Melanocyte of skin (primary cell): ENCODE measurements around the gene AGER. TPM values are rescaled to one million over a fixed set of nuclear protein-coding genes. Genes with fewer than 3 reads are reported as not detected.

Source experiments
- small RNA-seq, 2 donors: library from RNA; depleted of rRNA; stranded (forward); fragments of <200 nt; gene quantifications; one replicate each; pipeline ENCODE3, GENCODE V24; 2012
- total RNA-seq, 2 donors: library from RNA; depleted of rRNA; stranded (reverse); fragments of >200 nt; gene quantifications; 2 replicates each; pipeline ENCODE4 v1.2.3, GENCODE V29; 2012

The AGER gene
- under 1 TPM; under 0.01 to 0.69 TPM for total RNA-seq

GRCh38 chr6:32184084-32184640 is at the start of gene AGER:
Gene AGER, minus strand, starts transcription at chr6:32184253. Its CDS starts 31 bp downstream, at chr6:32184222.

GRCh38 chr6:32223258-32224235 is 39.5 kb upstream of the AGER start, which contains the start of gene NOTCH4:
Gene NOTCH4, minus strand, starts transcription at chr6:32224067. Its CDS starts 139 bp downstream, at chr6:32223928.

DNA sequence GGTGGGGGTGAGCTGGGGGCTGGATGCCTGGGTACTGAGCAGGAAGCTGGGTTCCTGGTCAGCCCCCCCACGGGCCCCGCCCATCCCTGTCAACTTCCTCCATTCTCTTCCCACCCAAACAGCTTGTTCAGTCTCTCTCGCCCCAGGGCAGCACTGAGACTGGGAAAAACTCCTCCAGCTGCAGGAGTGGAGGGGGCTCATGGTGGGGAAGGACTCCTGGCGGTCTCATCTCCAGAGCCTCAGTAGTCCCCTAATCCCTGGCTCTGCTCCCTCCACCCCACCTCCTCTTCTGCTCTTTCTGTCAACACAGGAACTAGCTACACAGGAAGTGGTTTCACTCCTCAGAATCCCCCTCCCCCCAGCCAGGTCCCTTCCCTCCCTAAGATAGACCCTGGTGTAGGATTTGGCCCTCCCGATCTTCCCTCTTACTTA is 8.6 kb upstream of the AGER start, which contains the start of gene GPSM3:
TSS of gene GPSM3 (minus strand) at position 36 of the 432 bp plus-strand sequence. CDS start 130 bp downstream, outside the sequence.

GRCh38 chr6:32190054-32190851 is 6.2 kb upstream of the AGER start, which contains the start of gene PBX2:
Gene PBX2, minus strand, starts transcription at chr6:32190202. Its CDS starts 287 bp downstream, at chr6:32189915.

DNA sequence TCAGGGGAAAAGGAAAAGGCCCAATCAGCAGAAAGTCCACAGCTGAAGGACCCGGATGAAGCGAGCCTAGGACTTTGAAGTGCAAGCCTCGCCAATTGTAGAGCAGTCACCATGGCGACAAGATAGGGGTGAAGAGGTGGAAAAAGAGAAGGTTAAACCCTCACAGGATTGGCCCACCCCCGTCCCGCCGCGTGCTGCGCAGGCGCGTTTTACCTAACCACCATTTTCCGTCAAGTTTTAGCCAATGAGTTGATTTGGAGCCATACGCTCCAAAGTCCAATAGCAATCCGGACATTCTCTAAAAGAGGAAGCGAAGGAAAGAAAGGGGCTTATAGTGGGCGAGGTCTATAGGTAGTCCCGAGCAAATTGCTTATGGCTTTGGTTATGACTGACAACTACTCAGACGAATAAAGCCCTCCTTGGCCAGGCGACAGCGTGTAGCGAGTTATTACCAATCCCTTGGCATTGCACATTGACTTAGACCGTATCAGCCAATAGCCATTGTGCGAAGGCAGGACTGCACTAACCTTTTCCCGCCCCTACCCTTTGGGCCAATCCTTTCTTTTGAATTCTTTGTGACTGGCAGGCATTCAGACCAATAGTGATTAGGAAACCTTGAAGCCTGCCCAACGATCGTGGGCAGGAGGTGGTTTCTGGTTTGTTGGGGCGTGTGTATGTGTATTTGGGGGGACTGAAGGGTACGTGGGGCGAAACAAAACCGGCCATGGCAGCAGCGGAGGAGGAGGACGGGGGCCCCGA is 6.1 kb downstream of the AGER start, which contains the start of gene RNF5:
TSS of gene RNF5 (plus strand) at position 618 of the 759 bp plus-strand sequence. CDS start at position 725, 107 bp downstream.

GRCh38 chr6:32175711-32176475 is 8.2 kb downstream of the AGER start, which contains the start of gene AGPAT1:
Gene AGPAT1, minus strand, starts transcription at chr6:32176084. Its CDS starts 4,588 bp downstream, at chr6:32171496.

GRCh38 chr6:32164295-32164694 is 19.8 kb downstream of the AGER start, which contains the start of gene EGFL8:
Gene EGFL8, plus strand, starts transcription at chr6:32164595. Its CDS starts 1,571 bp downstream, at chr6:32166166.

DNA sequence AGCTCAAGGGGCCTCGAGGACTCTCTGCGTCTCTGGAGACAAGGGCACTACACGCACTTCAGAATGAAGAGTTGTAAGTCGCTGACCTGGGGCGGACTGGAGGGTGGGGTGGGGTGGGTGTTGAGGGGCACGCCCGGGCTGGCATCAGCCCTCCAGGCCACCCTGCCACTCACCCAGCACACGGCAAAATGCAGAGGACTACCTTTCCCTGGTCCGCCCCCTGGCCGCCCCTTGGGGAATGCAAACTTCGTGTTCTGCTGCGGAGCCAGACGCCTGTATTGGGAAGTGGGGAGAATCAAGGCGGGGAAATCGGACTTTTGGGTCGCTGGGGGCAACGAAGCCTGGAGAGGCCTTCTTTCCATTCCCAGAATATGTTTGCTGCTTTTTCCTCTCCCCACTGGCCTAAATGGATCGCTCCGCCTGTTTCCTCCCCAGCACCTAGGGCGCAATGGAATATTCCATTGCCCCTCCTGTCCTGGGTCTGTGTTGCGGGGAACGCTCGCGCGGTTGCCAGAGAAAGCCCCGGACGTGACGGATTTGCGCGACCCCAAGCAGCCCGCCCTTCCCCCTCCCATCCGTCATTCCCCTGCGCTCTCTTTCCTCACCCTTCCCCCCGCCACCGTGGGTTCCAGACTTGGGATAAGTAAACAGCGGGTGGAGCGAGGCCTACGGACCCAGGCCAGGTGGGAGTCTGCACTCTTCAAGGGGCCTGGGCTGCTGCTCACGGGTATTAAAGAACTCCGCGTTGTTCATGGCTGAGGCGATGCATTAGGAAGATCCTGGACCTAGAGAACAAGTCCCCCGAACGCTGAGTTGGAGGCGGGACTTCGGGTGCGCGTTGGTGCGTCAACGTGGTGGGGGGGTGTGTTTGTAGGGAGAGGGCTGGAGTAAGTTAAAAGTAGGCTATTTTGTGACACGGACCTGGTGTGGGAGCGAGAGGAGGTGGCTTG is 30.2 kb downstream of the AGER start, which contains the start of gene PPT2:
TSS of gene PPT2 (plus strand) at position 578 of the 950 bp plus-strand sequence. CDS start 454 bp downstream, outside the sequence.

GRCh38 chr6:32151863-32152768 is 31.9 kb downstream of the AGER start, which contains the start of gene PRRT1:
Gene PRRT1, minus strand, starts transcription at chr6:32151939. Its CDS starts 112 bp downstream, at chr6:32151827.

Small RNAs within 50 kb of the gene (small RNA-seq; reads per million reads assigned to genes)
- gene AL662884.1 (0 reads per million in 2 donors), gene MIR6833 (0 reads per million in 2 donors)

Other genes with a start within 250 kb of the AGER start
- gene CFB, start 238.2 kb downstream of the AGER start, total RNA-seq: 1 to 10 TPM; 1.7 to 4.1 TPM
- 100 to 1,000 TPM in 1 of 2 donors, 10 to 100 TPM in 1; 73.6 to 114 TPM for gene NELFE, start 225.3 kb downstream of the AGER start, total RNA-seq
- gene SKIC2, start 225.1 kb downstream of the AGER start, total RNA-seq: 10 to 100 TPM; 50.6 to 54.4 TPM
- gene DXO, start 212.1 kb downstream of the AGER start, total RNA-seq: 10 to 100 TPM; 13.1 to 16.0 TPM
- gene C4A, start 202.2 kb downstream of the AGER start, total RNA-seq: 1 to 10 TPM in 1 of 2 donors, under 1 TPM in 1; 0.33 to 1.4 TPM
- 1 to 10 TPM in 1 of 2 donors, under 1 TPM in 1; 0.67 to 1.4 TPM for gene C4B, start 169.5 kb downstream of the AGER start, total RNA-seq
- gene CYP21A2, start 145.8 kb downstream of the AGER start, total RNA-seq: not detected
- gene TNXB, start 74.9 kb downstream of the AGER start, total RNA-seq: under 1 TPM; under 0.01 TPM
- 10 to 100 TPM; 23.6 to 29.3 TPM for gene ATF6B, start 56.0 kb downstream of the AGER start, total RNA-seq
- 10 to 100 TPM in 1 of 2 donors, 1 to 10 TPM in 1; 9.6 to 14.7 TPM for gene FKBPL, start 54.0 kb downstream of the AGER start, total RNA-seq
- under 1 TPM; 0.34 to 0.67 TPM for gene PRRT1, start 32.3 kb downstream of the AGER start, total RNA-seq
- 10 to 100 TPM; 50.0 to 60.2 TPM for gene PPT2, start 30.1 kb downstream of the AGER start, total RNA-seq
- 10 to 100 TPM; 31.6 to 55.4 TPM for gene EGFL8, start 19.7 kb downstream of the AGER start, total RNA-seq
- gene AGPAT1, start 8.2 kb downstream of the AGER start, total RNA-seq: 10 to 100 TPM; 67.9 to 76.4 TPM
- 10 to 100 TPM; 44.3 to 45.4 TPM for gene RNF5, start 5.8 kb downstream of the AGER start, total RNA-seq
- gene PBX2, start 5.9 kb upstream of the AGER start, total RNA-seq: 10 to 100 TPM; 33.0 to 36.3 TPM
- gene GPSM3, start 8.4 kb upstream of the AGER start, total RNA-seq: 10 to 100 TPM in 1 of 2 donors, 1 to 10 TPM in 1; 8.6 to 13.3 TPM
- gene NOTCH4, start 39.8 kb upstream of the AGER start, total RNA-seq: 1 to 10 TPM; 2.8 to 3.0 TPM
- gene TSBP1, start 187.7 kb upstream of the AGER start, total RNA-seq: not detected
- not detected for gene BTNL2, start 222.9 kb upstream of the AGER start, total RNA-seq